Stomach (tissue), 4 donors: ENCODE results near the gene CDH2.

Source experiments
- CTCF ChIP-seq, 7 experiments: fragments of 450-650 bp in 4 of 7; fragments of 200-600 bp in 3 of 7; sonication (generic) in 3 of 7; IDR thresholded peaks; one replicate each; pipeline ENCODE4 v1.5.1; 2016 to 2019; ENCODE audit warnings: antibody characterized with exemption in 7 of 7, control low read depth in 2 of 7, mild to moderate bottlenecking in 1 of 7
- EP300 ChIP-seq: sonication (generic); formaldehyde crosslinking; IDR thresholded peaks from one replicate; pipeline ENCODE4 v1.6.1; 2017; ENCODE audit warnings: antibody characterized with exemption
- POLR2A ChIP-seq, 4 donors: fragments of 450-650 bp; IDR thresholded peaks; one replicate each; pipeline ENCODE4 v1.6.1; 2016; ENCODE audit warnings: antibody characterized with exemption in 4 of 4, control low read depth in 2 of 4, mild to moderate bottlenecking in 1 of 4, moderate library complexity in 1 of 4

- TF ChIP-seq CTCF (IDR thresholded peaks at IDR 0.05) (no peak), POLR2A (IDR thresholded peaks at IDR 0.05) (no peak), EP300 (no peak)
Observed at GRCh38 chr18:27985832-27986231, 191.1 kb downstream of the CDH2 start.
